ENCODE data around the gene PAX8.

DNA sequence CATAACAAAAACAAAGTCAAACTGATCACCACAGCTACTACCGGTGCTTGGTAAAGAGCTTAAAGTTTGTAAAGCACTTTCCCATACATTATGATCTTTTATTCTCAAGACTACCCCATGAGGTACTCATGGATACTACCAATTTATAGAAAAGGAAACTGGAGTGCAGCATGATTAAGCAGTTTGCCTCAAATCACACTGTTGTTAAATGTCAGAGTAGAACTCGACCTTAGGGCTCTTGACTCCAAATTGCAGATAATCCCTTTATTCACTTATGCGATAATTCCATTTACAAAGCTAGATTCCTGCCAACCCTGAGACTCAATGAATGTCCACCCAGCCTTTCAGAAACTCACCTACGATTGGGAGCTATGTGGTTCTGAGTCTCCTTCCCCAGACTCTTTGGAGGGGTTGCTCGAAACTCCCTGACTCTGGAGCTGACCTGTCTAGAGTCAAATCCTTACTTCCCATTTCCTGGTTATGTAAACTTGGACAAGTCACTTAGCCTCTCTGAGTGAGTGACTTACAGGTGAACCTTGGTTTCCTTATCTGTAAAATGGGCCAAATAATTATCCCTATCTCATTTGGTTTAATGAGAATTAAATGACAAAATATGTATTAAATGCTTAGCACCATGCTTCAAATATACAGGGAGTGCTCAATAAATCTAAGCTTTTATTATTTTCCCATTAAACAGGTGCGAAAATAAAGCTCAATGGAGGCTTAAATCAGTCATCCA lies 57.6 kb downstream of the PAX8 start:
- no peak for TF ChIP-seq CEBPB (IDR thresholded peaks at IDR 0.05; ENCODE audit: borderline replicate concordance in 1 of 2, low read depth in 2 of 2, low read length in 2 of 2)
- TF ChIP-seq, protein P1, sequence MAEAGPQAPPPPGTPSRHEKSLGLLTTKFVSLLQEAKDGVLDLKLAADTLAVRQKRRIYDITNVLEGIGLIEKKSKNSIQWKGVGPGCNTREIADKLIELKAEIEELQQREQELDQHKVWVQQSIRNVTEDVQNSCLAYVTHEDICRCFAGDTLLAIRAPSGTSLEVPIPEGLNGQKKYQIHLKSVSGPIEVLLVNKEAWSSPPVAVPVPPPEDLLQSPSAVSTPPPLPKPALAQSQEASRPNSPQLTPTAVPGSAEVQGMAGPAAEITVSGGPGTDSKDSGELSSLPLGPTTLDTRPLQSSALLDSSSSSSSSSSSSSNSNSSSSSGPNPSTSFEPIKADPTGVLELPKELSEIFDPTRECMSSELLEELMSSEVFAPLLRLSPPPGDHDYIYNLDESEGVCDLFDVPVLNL (IDR thresholded peaks at IDR 0.05; ENCODE audit: low read depth, low read length): no peak

Data from GM12878 (cell line).